Upper lobe of left lung (tissue), 6 donors: Measurements from ENCODE around the gene TCF25. TPM values are rescaled to one million over a fixed set of nuclear protein-coding genes. Genes with fewer than 3 reads are reported as not detected.

Source experiments
- ATAC-seq, 2 donors: fragments of 200-7000 bp; cut with Tn5 transposase; one replicate each; pipeline ENCODE4 v1.9.1; 2022; ENCODE audit warnings: mild to moderate bottlenecking in 2 of 2, moderate library complexity in 2 of 2; ENCODE audit not compliant: low FRiP score in 2 of 2
- DNase-seq, 2 donors: peaks; one replicate each; pipeline ENCODE4 v3.0.0-alpha.2; 2019 to 2020
- H3K27ac ChIP-seq, 4 donors: fragments of 200-600 bp; sonication (generic); one replicate each; pipeline ENCODE4 v1.5.1; 2016 to 2019
- H3K27me3 ChIP-seq, 4 donors: fragments of 200-600 bp; sonication (generic); one replicate each; pipeline ENCODE4 v1.5.1; 2017 to 2019
- H3K36me3 ChIP-seq, 4 donors: fragments of 200-600 bp; sonication (generic); one replicate each; pipeline ENCODE4 v1.5.1; 2016 to 2019
- H3K4me1 ChIP-seq, 4 donors: fragments of 200-600 bp; sonication (generic); one replicate each; pipeline ENCODE4 v1.5.1; 2018 to 2019
- H3K4me3 ChIP-seq, 4 donors: fragments of 200-600 bp; sonication (generic); one replicate each; pipeline ENCODE4 v1.5.1; 2017 to 2019; ENCODE audit warnings: mild to moderate bottlenecking in 2 of 4, moderate library complexity in 1 of 4
- H3K9me3 ChIP-seq, 4 donors: fragments of 200-600 bp; sonication (generic); one replicate each; pipeline ENCODE4 v1.5.1; 2018 to 2019
- EP300 ChIP-seq, 4 donors: sonication (generic); formaldehyde crosslinking; IDR thresholded peaks; one replicate each; pipeline ENCODE4 v1.5.1; 2017; ENCODE audit warnings: antibody characterized with exemption in 4 of 4, control low read depth in 2 of 4
- POLR2A ChIP-seq, 4 donors: fragments of 450-650 bp; IDR thresholded peaks; one replicate each; pipeline ENCODE4 v1.5.1; 2016 to 2017; ENCODE audit warnings: antibody characterized with exemption in 4 of 4, mild to moderate bottlenecking in 2 of 4
- POLR2AphosphoS5 ChIP-seq, 2 donors: sonication (generic); formaldehyde crosslinking; IDR thresholded peaks; one replicate each; pipeline ENCODE4 v1.5.1; 2017; ENCODE audit warnings: antibody characterized with exemption in 2 of 2
- WGBS, 2 donors: methylation state at CpG; one replicate each; pipeline ENCODE4 v1.1.5; 2017 to 2018; 5-methylcytosine and 5-hydroxymethylcytosine counted together
- total RNA-seq, 6 donors: library from RNA; depleted of rRNA in 4 of 6; stranded (reverse); fragments of >200 nt in 4 of 6; gene quantifications; one replicate each; pipeline versions ENCODE4 v1.1.0 to v1.2.1, GENCODE V29; 2016 to 2021
- TF ChIP-seq, protein P1 (sequence below), 6 experiments: fragments of 450-650 bp in 4 of 6; fragments of 200-600 bp in 2 of 6; sonication (generic) in 2 of 6; IDR thresholded peaks; one replicate each; pipeline ENCODE4 v1.5.1; 2016 to 2019; ENCODE audit warnings: antibody characterized with exemption in 6 of 6
- donor health status: DM: no; HTN: no; CAD: no; lungs with moderate emphysema.
- donor health status: DM: no; HTN: yes; CAD: no; lungs with severe emphysema.

TCF25 gene
- total RNA-seq, 6 donors from 2014 or later, result 132 to 1,060 (median 211) TPM

DNA sequence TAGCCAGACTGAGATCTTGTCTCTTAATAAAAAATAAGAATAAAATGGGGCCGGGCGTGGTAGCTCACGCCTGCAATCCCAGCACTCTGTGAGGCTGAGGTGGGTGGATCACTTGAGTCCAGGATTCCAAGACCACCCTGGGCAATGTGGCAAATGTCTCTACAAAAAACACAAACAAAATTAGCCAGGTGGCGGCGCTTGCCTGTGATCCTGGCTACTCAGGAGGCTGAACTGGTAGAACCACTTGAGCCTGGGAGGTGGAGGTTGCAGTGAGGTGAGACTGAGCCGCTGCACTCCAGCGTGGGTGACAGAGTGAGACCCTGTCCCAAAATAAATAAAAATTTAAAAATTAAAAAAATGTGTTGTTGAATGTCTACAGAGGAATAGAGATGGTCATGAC, 72.3 kb downstream of the TCF25 start:
- H3K36me3 ChIP-seq, result no peaks in the 10 kb centered on the region
- WGBS, 2 donors, result 54 to 66% methylated on average over 7 of the region's 7 CpGs
- DNase-seq (peak in 1 of 2 donors; percentile 72), ATAC-seq (no peak)
- no peak overlapping the region for H3K4me3 ChIP-seq
- peaks cover 9 to 25% (median 19%) of the 10 kb centered on the region in 4 donors for H3K4me1 ChIP-seq
- no peak overlapping the region for H3K27ac ChIP-seq
- TF ChIP-seq, protein P1, sequence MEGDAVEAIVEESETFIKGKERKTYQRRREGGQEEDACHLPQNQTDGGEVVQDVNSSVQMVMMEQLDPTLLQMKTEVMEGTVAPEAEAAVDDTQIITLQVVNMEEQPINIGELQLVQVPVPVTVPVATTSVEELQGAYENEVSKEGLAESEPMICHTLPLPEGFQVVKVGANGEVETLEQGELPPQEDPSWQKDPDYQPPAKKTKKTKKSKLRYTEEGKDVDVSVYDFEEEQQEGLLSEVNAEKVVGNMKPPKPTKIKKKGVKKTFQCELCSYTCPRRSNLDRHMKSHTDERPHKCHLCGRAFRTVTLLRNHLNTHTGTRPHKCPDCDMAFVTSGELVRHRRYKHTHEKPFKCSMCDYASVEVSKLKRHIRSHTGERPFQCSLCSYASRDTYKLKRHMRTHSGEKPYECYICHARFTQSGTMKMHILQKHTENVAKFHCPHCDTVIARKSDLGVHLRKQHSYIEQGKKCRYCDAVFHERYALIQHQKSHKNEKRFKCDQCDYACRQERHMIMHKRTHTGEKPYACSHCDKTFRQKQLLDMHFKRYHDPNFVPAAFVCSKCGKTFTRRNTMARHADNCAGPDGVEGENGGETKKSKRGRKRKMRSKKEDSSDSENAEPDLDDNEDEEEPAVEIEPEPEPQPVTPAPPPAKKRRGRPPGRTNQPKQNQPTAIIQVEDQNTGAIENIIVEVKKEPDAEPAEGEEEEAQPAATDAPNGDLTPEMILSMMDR (IDR thresholded peaks at IDR 0.05), result peak in 1 of 6 experiments; percentile 5
- no peak for TF ChIP-seq EP300 (IDR thresholded peaks at IDR 0.05)
- no peaks in the 10 kb centered on the region for H3K9me3 ChIP-seq
- no peaks in the 10 kb centered on the region for H3K27me3 ChIP-seq

DNA sequence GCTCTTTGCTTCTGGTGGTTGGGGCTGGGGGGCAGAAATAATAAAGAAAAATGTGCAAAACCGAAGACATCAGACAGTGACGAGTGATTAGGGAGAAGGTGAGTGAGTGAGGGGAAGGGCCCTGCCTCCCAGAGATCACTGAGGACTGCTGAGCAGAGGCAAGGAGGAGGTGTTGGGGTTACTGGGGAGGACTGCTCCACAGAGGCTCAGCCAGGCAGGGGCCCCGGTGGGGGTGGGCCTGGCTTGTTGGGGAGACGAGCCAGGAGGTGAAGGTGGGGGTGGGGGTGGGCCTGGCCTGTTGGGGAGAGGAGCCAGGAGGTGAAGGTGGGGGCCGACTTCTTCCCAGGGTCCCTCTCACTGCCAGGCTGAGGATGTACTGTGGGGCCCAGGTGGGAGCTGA, 73.1 kb downstream of the TCF25 start:
- no peak for DNase-seq

DNA sequence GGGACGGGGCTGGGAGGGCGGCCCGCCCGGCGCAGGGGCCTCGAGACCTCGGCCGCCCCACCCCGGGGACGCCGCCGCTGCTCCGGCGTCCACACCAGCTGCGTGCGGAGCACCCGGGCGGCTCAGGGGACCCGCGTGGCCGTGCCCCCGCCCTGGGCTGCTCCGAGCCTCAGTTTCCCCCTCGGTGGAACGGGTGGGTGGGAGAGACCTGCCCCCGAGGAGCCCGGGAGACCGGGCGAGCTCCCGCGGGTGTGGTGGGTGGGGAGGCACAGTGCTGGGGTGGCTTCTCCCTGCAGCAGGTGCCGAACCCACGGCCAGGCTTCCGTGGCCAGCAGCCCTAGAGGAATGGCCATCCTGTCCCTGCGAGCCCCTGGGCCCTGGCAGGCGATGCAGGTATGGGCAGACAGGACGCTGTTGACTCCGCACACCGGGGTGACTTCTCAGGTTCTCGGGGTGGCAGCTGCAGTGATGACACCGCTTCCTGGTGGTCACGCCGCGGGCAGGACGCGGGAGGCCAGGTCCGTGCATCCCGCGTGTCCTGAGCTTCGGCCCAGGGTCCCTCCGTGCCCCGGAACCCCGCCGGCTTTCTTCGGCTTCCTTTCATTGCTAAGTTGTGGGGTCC, 75.8 kb downstream of the TCF25 start:
- no peaks in the 10 kb centered on the region for H3K27me3 ChIP-seq
- TF ChIP-seq, protein P1 (IDR thresholded peaks at IDR 0.05), result no peak
- TF ChIP-seq EP300 (IDR thresholded peaks at IDR 0.05) (no peak), POLR2AphosphoS5 (IDR thresholded peaks at IDR 0.05) (no peak), POLR2A (IDR thresholded peaks at IDR 0.05) (no peak)
- no peaks in the 10 kb centered on the region for H3K36me3 ChIP-seq
- ATAC-seq (no peak), DNase-seq (peak in 1 of 2 donors; percentile 82)
- H3K4me3 ChIP-seq, result peak overlapping the region; percentile 63 to 89 (median 70)
- H3K27ac ChIP-seq, result peak overlapping the region in 3 of 4 donors; percentile 30 to 59 (median 32)
- peaks cover 9 to 25% (median 19%) of the 10 kb centered on the region in 4 donors for H3K4me1 ChIP-seq
- 57 to 64% methylated on average over 17 to 21 of the region's 55 CpGs for WGBS, 2 donors
- H3K9me3 ChIP-seq, result no peaks in the 10 kb centered on the region

More for the DNA sequence above, 73.1 kb downstream of the TCF25 start:
- TF ChIP-seq, protein P1 (IDR thresholded peaks at IDR 0.05), result no peak
- TF ChIP-seq EP300 (IDR thresholded peaks at IDR 0.05) (no peak), POLR2A (IDR thresholded peaks at IDR 0.05) (no peak), POLR2AphosphoS5 (IDR thresholded peaks at IDR 0.05) (no peak)
- no peak overlapping the region for H3K27ac ChIP-seq
- H3K4me3 ChIP-seq, result no peak overlapping the region
- H3K4me1 ChIP-seq, result peaks cover 9 to 25% (median 19%) of the 10 kb centered on the region in 4 donors
- no peaks in the 10 kb centered on the region for H3K9me3 ChIP-seq
- no peak for ATAC-seq
- no peaks in the 10 kb centered on the region for H3K36me3 ChIP-seq
- WGBS, 2 donors, result 73 to 83% methylated on average over 5 of the region's 5 CpGs
- H3K27me3 ChIP-seq, result no peaks in the 10 kb centered on the region

DNA sequence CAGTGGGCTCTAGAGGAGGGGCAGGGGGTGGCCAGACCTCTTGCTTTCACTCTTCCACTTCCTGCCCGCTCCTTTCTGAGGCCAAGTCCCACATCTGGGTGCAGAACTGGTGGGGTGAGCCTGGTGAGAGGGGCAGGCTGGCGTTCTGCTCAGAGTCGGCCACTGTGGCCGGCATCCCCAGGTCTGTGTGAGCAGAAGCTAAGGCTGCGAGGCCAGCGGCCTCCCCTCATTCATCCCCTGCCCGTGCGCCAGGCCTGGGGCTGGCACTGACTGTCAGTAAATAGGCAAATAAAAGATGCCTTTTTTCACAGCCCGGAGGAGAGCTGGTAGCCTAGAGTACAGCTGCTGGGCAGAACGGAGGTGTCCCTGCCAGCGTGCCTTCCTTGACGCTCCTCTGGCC, 76.4 kb downstream of the TCF25 start:
- no peak overlapping the region for H3K27ac ChIP-seq

More for the DNA sequence above, 76.4 kb downstream of the TCF25 start:
- TF ChIP-seq, protein P1 (IDR thresholded peaks at IDR 0.05), result no peak
- TF ChIP-seq EP300 (IDR thresholded peaks at IDR 0.05) (no peak), POLR2A (IDR thresholded peaks at IDR 0.05) (no peak)
- no peaks in the 10 kb centered on the region for H3K9me3 ChIP-seq
- H3K4me1 ChIP-seq, result peaks cover 9 to 25% (median 19%) of the 10 kb centered on the region in 4 donors
- peak overlapping the region in 3 of 4 donors; percentile 70 to 89 (median 70) for H3K4me3 ChIP-seq
- DNase-seq, result peak in 1 of 2 donors; percentile 75
- no peaks in the 10 kb centered on the region for H3K27me3 ChIP-seq
- ATAC-seq, result no peak
- H3K36me3 ChIP-seq, result peaks cover 0 to under 1% (median under 1%) of the 10 kb centered on the region in 4 donors
- WGBS, 2 donors, result 86 to 92% methylated on average over 6 to 12 of the region's 12 CpGs
